DOHH2 (cell line): ENCODE measurements around the gene ZFAND3.

Experiments
- H3F3A ChIP-seq: fragments of 200-600 bp; sonication (generic), shearing (Covaris generic); 2 replicates; pipeline ENCODE4 v1.6.0; 2016; ENCODE audit warnings: antibody characterized with exemption, mild to moderate bottlenecking; ENCODE audit not compliant: control insufficient read depth, insufficient read depth
- H3K27ac ChIP-seq: fragments of 200-600 bp; sonication (generic); 2 replicates; pipeline ENCODE4 v1.5.1; 2014; ENCODE audit warnings: low read depth, mild to moderate bottlenecking, low read length, moderate library complexity
- H3K27me3 ChIP-seq: fragments of 200-600 bp; sonication (generic); 2 replicates; pipeline ENCODE4 v1.6.1; 2014; ENCODE audit warnings: mild to moderate bottlenecking, low read length, mixed read lengths; ENCODE audit not compliant: control insufficient read depth
- H3K36me3 ChIP-seq: fragments of 200-600 bp; sonication (generic); 2 replicates; pipeline ENCODE4 v1.6.1; 2014; ENCODE audit warnings: mild to moderate bottlenecking, low read length, moderate library complexity, mixed read lengths; ENCODE audit not compliant: control insufficient read depth
- H3K4me1 ChIP-seq: fragments of 200-600 bp; sonication (generic); 2 replicates; pipeline ENCODE4 v1.6.1; 2014; ENCODE audit warnings: mild to moderate bottlenecking, low read length, mixed read lengths; ENCODE audit not compliant: control insufficient read depth
- H3K4me2 ChIP-seq: fragments of 200-600 bp; sonication (generic); 2 replicates; pipeline ENCODE4 v1.6.0; 2014; ENCODE audit warnings: mild to moderate bottlenecking, low read length, moderate library complexity
- H3K4me3 ChIP-seq: fragments of 200-600 bp; sonication (generic); 2 replicates; pipeline ENCODE4 v1.5.1; 2014; ENCODE audit warnings: mild to moderate bottlenecking, low read length, mixed read lengths
- H3K79me2 ChIP-seq: fragments of 200-600 bp; sonication (generic); 2 replicates; pipeline ENCODE4 v1.6.1; 2014; ENCODE audit warnings: mild to moderate bottlenecking, low read length, mixed read lengths; ENCODE audit not compliant: control insufficient read depth
- H3K9me2 ChIP-seq: fragments of 200-600 bp; sonication (generic); replicated peaks from 2 replicates; pipeline ENCODE4 v1.6.1; 2014; ENCODE audit warnings: mild to moderate bottlenecking, low read length, mixed read lengths; ENCODE audit not compliant: control insufficient read depth
- H3K9me3 ChIP-seq: fragments of 200-600 bp; sonication (generic); 2 replicates; pipeline ENCODE4 v1.6.1; 2014; ENCODE audit warnings: antibody characterized with exemption, low read length, mixed read lengths; ENCODE audit not compliant: control insufficient read depth, insufficient read depth
- H4K20me1 ChIP-seq: fragments of 200-600 bp; sonication (generic); 2 replicates; pipeline ENCODE4 v1.6.0; 2014; ENCODE audit warnings: low read depth, mild to moderate bottlenecking, antibody characterized with exemption, low read length, moderate library complexity; ENCODE audit not compliant: control insufficient read depth, insufficient read depth
- CTCF ChIP-seq: fragments of 200-600 bp; sonication (generic); IDR thresholded peaks from one replicate; pipeline ENCODE4 v1.5.1; 2014; ENCODE audit warnings: antibody characterized with exemption, mild to moderate bottlenecking, low read depth, low read length; ENCODE audit not compliant: poor library complexity, severe bottlenecking
- EZH2phosphoT487 ChIP-seq: fragments of 200-600 bp; sonication (generic); IDR thresholded peaks from 2 replicates; pipeline ENCODE4 v1.6.1; 2017; ENCODE audit warnings: borderline replicate concordance, mild to moderate bottlenecking, antibody characterized with exemption, low read length, moderate library complexity, mixed read lengths

The ZFAND3 gene

GRCh38 chr6:38155144-38155543 lies 335.6 kb downstream of the ZFAND3 start:
- Histone ChIP-seq H3K36me3 (no peaks in the 10 kb centered on the region), H3K4me3 (no peak overlapping the region), H3F3A (no peaks in the 10 kb centered on the region), H3K79me2 (no peaks in the 10 kb centered on the region), H3K9me2 (no peaks in the 10 kb centered on the region), H3K4me1 (peaks cover 12% of the 10 kb centered on the region; the same call in 1 of the 2 replicates), H4K20me1 (no peaks in the 10 kb centered on the region), H3K9me3 (no peaks in the 10 kb centered on the region), H3K27me3 (no peaks in the 10 kb centered on the region), H3K27ac (no peak overlapping the region), H3K4me2 (no peak overlapping the region)
- TF ChIP-seq EZH2phosphoT487 (no peak), CTCF (no peak)

GRCh38 chr6:38155621-38156204 lies 336.2 kb downstream of the ZFAND3 start:
- Histone ChIP-seq H3K4me3 (no peak overlapping the region), H3K36me3 (no peaks in the 10 kb centered on the region), H3K27me3 (no peaks in the 10 kb centered on the region), H3K4me2 (no peak overlapping the region), H3K9me2 (no peaks in the 10 kb centered on the region), H3K27ac (no peak overlapping the region), H3K4me1 (peaks cover 12% of the 10 kb centered on the region; the same call in 1 of the 2 replicates), H3K9me3 (no peaks in the 10 kb centered on the region), H4K20me1 (no peaks in the 10 kb centered on the region), H3F3A (no peaks in the 10 kb centered on the region), H3K79me2 (no peaks in the 10 kb centered on the region)
- no peak for TF ChIP-seq CTCF
- TF ChIP-seq EZH2phosphoT487 = no peak

- Histone ChIP-seq H3F3A (no peaks in the 10 kb centered on the region), H3K36me3 (no peaks in the 10 kb centered on the region), H3K27ac (no peak overlapping the region), H3K4me2 (no peak overlapping the region), H3K9me3 (no peaks in the 10 kb centered on the region), H3K4me3 (no peak overlapping the region), H3K9me2 (no peaks in the 10 kb centered on the region), H3K79me2 (no peaks in the 10 kb centered on the region), H4K20me1 (no peaks in the 10 kb centered on the region), H3K27me3 (no peaks in the 10 kb centered on the region), H3K4me1 (peaks cover 12% of the 10 kb centered on the region; the same call in 1 of the 2 replicates)
- no peak for TF ChIP-seq EZH2phosphoT487
- TF ChIP-seq CTCF = no peak
Measured at GRCh38 chr6:38156818-38157565, 337.5 kb downstream of the ZFAND3 start.
